Smooth muscle cell (in vitro differentiated cells): ENCODE results near the gene DGKH. TPM values are rescaled to one million over a fixed set of nuclear protein-coding genes. Genes with fewer than 3 reads are reported as not detected.

ENCODE experiments used
- DNase-seq: peaks from one replicate; lab custom pipeline; 2025; ENCODE audit not compliant: unreplicated experiment; lab: John Stamatoyannopoulos, UW
- H2AFZ ChIP-seq: fragments of 200-600 bp; sonication (generic); 2 replicates; pipeline ENCODE4 v1.6.0; 2016; ENCODE audit warnings: antibody characterized with exemption, low read depth, mild to moderate bottlenecking
- H3F3A ChIP-seq: fragments of 200-600 bp; sonication (generic); 2 replicates; pipeline ENCODE4 v1.6.0; 2017; ENCODE audit warnings: antibody characterized with exemption, low read depth
- H3K27ac ChIP-seq: fragments of 200-600 bp; sonication (generic); 2 replicates; pipeline ENCODE4 v1.5.1; 2016; ENCODE audit warnings: low read depth, mild to moderate bottlenecking
- H3K27me3 ChIP-seq: fragments of 200-600 bp; sonication (generic); 2 replicates; pipeline ENCODE4 v1.6.1; 2016; ENCODE audit warnings: low read depth, mild to moderate bottlenecking
- H3K36me3 ChIP-seq: fragments of 200-600 bp; sonication (generic); 2 replicates; pipeline ENCODE4 v1.5.1; 2016; ENCODE audit warnings: low read depth
- H3K4me1 ChIP-seq: fragments of 200-600 bp; sonication (generic); 2 replicates; pipeline ENCODE4 v1.5.1; 2016; ENCODE audit warnings: low read depth
- H3K4me2 ChIP-seq: fragments of 200-600 bp; sonication (generic); 2 replicates; pipeline ENCODE4 v1.6.0; 2016; ENCODE audit warnings: mild to moderate bottlenecking
- H3K4me3 ChIP-seq: fragments of 200-600 bp; sonication (generic); 2 replicates; pipeline ENCODE4 v1.5.1; 2016; ENCODE audit warnings: mild to moderate bottlenecking
- H3K79me2 ChIP-seq: fragments of 200-600 bp; sonication (generic); 2 replicates; pipeline ENCODE4 v1.6.0; 2016; ENCODE audit warnings: low read depth, mild to moderate bottlenecking
- H3K9ac ChIP-seq: fragments of 200-600 bp; sonication (generic); 2 replicates; pipeline ENCODE4 v1.6.0; 2016; ENCODE audit warnings: low read depth
- H3K9me3 ChIP-seq: fragments of 200-600 bp; sonication (generic); replicated peaks from 2 replicates; pipeline ENCODE4 v1.5.1; 2016; ENCODE audit warnings: low read depth
- H4K20me1 ChIP-seq: fragments of 200-600 bp; sonication (generic); 2 replicates; pipeline ENCODE4 v1.6.0; 2016; ENCODE audit warnings: low read depth
- WGBS: methylation state at CpG from one replicate; pipeline ENCODE4 v1.1.7; 2016; ENCODE audit warnings: low lambda C conversion rate; 5-methylcytosine and 5-hydroxymethylcytosine counted together
- polyA plus RNA-seq: library from polyadenylated mRNA; unstranded; fragments of >200 nt; fragmentation: Nextera tagmentation; extraction: Ambion mirVana; gene quantifications from 2 replicates; pipeline ENCODE4 v1.2.1, GENCODE V29; 2016
- total RNA-seq: library from RNA; depleted of rRNA; stranded (reverse); fragments of >200 nt; gene quantifications from 2 replicates; pipeline ENCODE4 v1.2.3, GENCODE V29; 2014
- TF ChIP-seq, protein P1 (sequence below): fragments of 200-600 bp; sonication (generic); IDR thresholded peaks from 2 replicates; pipeline ENCODE4 v1.5.1; 2017; ENCODE audit warnings: borderline replicate concordance, mild to moderate bottlenecking, antibody characterized with exemption; ENCODE audit not compliant: insufficient read depth, poor library complexity, severe bottlenecking

Gene DGKH
- total and polyA plus RNA-seq, 2 experiments from 2014 or later: 1.3 to 6.8 TPM

GRCh38 chr13:42002066-42002465, 46.4 kb upstream of the DGKH start:
- peaks cover 15% of the 10 kb centered on the region for H3K4me1 ChIP-seq
- H4K20me1 ChIP-seq: no peaks in the 10 kb centered on the region
- TF ChIP-seq, protein P1, sequence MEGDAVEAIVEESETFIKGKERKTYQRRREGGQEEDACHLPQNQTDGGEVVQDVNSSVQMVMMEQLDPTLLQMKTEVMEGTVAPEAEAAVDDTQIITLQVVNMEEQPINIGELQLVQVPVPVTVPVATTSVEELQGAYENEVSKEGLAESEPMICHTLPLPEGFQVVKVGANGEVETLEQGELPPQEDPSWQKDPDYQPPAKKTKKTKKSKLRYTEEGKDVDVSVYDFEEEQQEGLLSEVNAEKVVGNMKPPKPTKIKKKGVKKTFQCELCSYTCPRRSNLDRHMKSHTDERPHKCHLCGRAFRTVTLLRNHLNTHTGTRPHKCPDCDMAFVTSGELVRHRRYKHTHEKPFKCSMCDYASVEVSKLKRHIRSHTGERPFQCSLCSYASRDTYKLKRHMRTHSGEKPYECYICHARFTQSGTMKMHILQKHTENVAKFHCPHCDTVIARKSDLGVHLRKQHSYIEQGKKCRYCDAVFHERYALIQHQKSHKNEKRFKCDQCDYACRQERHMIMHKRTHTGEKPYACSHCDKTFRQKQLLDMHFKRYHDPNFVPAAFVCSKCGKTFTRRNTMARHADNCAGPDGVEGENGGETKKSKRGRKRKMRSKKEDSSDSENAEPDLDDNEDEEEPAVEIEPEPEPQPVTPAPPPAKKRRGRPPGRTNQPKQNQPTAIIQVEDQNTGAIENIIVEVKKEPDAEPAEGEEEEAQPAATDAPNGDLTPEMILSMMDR: no peak
- no peak overlapping the region for H3K4me3 ChIP-seq
- no peak overlapping the region for H3K9ac ChIP-seq
- peak overlapping the region; percentile 68 for H3K4me2 ChIP-seq
- H3K79me2 ChIP-seq: no peaks in the 10 kb centered on the region
- no peak for DNase-seq
- H3K27me3 ChIP-seq: no peaks in the 10 kb centered on the region
- H3K27ac ChIP-seq: peak overlapping the region; percentile 51
- 79% methylated on average over 2 of the region's 2 CpGs for WGBS
- peak overlapping the region; percentile 47 for H2AFZ ChIP-seq
- H3K9me3 ChIP-seq: no peaks in the 10 kb centered on the region
- no peaks in the 10 kb centered on the region for H3K36me3 ChIP-seq
- peaks cover 11% of the 10 kb centered on the region for H3F3A ChIP-seq

DNA sequence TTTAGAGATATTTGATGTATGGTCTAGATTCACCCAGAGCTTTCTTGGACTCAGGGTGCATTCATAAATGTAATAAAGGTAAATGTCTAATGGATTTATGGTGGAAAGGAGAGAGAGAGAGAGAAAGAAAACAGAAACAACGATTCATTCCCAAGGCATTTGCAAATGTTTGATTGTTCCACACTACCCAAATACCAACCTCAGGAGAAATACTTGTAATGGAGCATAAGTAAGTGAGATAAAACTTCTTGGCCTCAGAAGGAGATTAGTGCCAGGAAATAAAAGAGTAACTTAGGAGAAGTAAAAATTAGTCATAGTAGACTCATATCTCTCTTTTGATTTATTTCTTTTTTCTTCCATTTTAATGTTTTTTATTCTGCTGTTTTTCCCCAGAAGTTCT, 40.6 kb upstream of the DGKH start:
- H3K9me3 ChIP-seq: no peaks in the 10 kb centered on the region
- no peak overlapping the region for H3K27ac ChIP-seq
- peak overlapping the region; percentile 0 for H3K4me2 ChIP-seq
- H3K36me3 ChIP-seq: no peaks in the 10 kb centered on the region
- H3K4me3 ChIP-seq: no peak overlapping the region
- no peak for DNase-seq
- no peaks in the 10 kb centered on the region for H3K4me1 ChIP-seq
- no peaks in the 10 kb centered on the region for H3K27me3 ChIP-seq
- 88% methylated on average over 1 of the region's 1 CpG for WGBS
- no peaks in the 10 kb centered on the region for H3K79me2 ChIP-seq
- H2AFZ ChIP-seq: no peak overlapping the region
- no peak overlapping the region for H3K9ac ChIP-seq
- no peaks in the 10 kb centered on the region for H3F3A ChIP-seq
- H4K20me1 ChIP-seq: no peaks in the 10 kb centered on the region
- TF ChIP-seq, protein P1: no peak

- no peak overlapping the region for H3K27ac ChIP-seq
- H3F3A ChIP-seq: no peaks in the 10 kb centered on the region
- H3K9ac ChIP-seq: no peak overlapping the region
- 88% methylated on average over 4 of the region's 4 CpGs for WGBS
- H3K4me1 ChIP-seq: no peaks in the 10 kb centered on the region
- no peaks in the 10 kb centered on the region for H3K27me3 ChIP-seq
- no peak for DNase-seq
- no peak overlapping the region for H3K4me3 ChIP-seq
- no peaks in the 10 kb centered on the region for H3K36me3 ChIP-seq
- H3K79me2 ChIP-seq: no peaks in the 10 kb centered on the region
- TF ChIP-seq, protein P1: no peak
- no peak overlapping the region for H2AFZ ChIP-seq
- H3K4me2 ChIP-seq: no peak overlapping the region
- H4K20me1 ChIP-seq: no peaks in the 10 kb centered on the region
- no peaks in the 10 kb centered on the region for H3K9me3 ChIP-seq
Observed at GRCh38 chr13:42009057-42009456, 39.4 kb upstream of the DGKH start.

DNA sequence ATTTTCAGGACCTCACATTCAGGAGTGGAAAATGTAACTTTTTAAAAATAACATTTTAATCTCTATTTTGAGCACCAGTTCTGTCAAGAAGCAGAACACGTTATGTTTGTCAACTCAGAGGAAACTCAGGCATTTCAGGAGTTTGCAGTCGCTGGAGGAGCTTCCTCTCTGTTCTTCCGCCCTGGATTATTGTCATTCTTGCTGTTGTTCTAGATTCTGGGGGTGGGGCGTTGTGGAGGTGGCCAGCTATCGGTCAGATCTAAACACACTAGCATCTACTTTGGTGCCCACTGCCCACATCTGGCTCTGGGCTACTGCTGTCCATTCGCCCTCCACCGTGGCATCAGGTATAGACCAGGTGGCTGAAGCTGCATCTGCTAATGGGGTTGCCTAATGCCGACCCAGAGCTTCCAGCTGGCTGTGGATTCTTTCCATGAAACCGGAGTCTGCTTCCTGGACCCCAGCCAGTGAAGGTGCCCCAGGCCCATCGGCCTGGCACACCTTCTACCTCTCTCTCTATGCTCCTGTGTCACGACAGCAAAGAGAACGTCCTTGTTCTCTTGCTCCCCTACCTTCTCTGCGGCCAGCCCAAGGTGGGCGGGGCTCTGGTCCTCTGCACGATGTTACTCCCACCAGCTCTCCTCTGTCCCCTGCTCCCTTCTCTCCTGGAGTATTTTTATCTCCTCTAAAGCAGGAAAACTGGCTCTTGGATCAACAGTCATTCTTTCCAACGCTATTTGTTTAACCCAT, 36.7 kb upstream of the DGKH start:
- no peaks in the 10 kb centered on the region for H3K79me2 ChIP-seq
- no peak overlapping the region for H3K9ac ChIP-seq
- H3K4me2 ChIP-seq: no peak overlapping the region
- H2AFZ ChIP-seq: peak overlapping the region; percentile 0
- no peak for DNase-seq
- no peak overlapping the region for H3K27ac ChIP-seq
- H3K36me3 ChIP-seq: no peaks in the 10 kb centered on the region
- H3F3A ChIP-seq: no peaks in the 10 kb centered on the region
- H3K4me1 ChIP-seq: no peaks in the 10 kb centered on the region
- no peaks in the 10 kb centered on the region for H3K27me3 ChIP-seq
- H3K9me3 ChIP-seq: no peaks in the 10 kb centered on the region
- H3K4me3 ChIP-seq: no peak overlapping the region
- 47% methylated on average over 16 of the region's 16 CpGs for WGBS
- TF ChIP-seq, protein P1: no peak
- H4K20me1 ChIP-seq: no peaks in the 10 kb centered on the region
